ENCODE data around the gene SCD5.

The SCD5 gene

GRCh38 chr4:82630079-82630478 is 168.5 kb downstream of the SCD5 start:
- DNase-seq (ENCODE audit: low spot score): peak; percentile 23

GRCh38 chr4:82629238-82630000 is 169.2 kb downstream of the SCD5 start:
- DNase-seq (ENCODE audit: low spot score): peak; percentile 36

GRCh38 chr4:82626251-82626868 is 172.2 kb downstream of the SCD5 start:
- DNase-seq (ENCODE audit: low spot score): no peak

- DNase-seq (ENCODE audit: low spot score): no peak
These were observed 173.8 kb downstream of the SCD5 start for GRCh38 chr4:82624819-82625218.

GRCh38 chr4:82623121-82623683 is 175.4 kb downstream of the SCD5 start:
- DNase-seq (ENCODE audit: low spot score): no peak

GRCh38 chr4:82621251-82621650 is 177.3 kb downstream of the SCD5 start:
- no peak for DNase-seq (ENCODE audit: low spot score)

GRCh38 chr4:82620126-82620735 is 178.4 kb downstream of the SCD5 start:
- DNase-seq (ENCODE audit: low spot score): no peak

GRCh38 chr4:82618103-82618720 is 180.4 kb downstream of the SCD5 start:
- DNase-seq (ENCODE audit: low spot score): peak; percentile 34

GRCh38 chr4:82614838-82615449 is 183.7 kb downstream of the SCD5 start:
- DNase-seq (ENCODE audit: low spot score): no peak

GRCh38 chr4:82613121-82613520 is 185.5 kb downstream of the SCD5 start:
- DNase-seq (ENCODE audit: low spot score): no peak

GRCh38 chr4:82611982-82612381 is 186.6 kb downstream of the SCD5 start:
- no peak for DNase-seq (ENCODE audit: low spot score)

- DNase-seq (ENCODE audit: low spot score): no peak
These were observed 187.1 kb downstream of the SCD5 start for GRCh38 chr4:82611527-82611926.

GRCh38 chr4:82610041-82610440 is 188.6 kb downstream of the SCD5 start:
- DNase-seq (ENCODE audit: low spot score): no peak

- DNase-seq (ENCODE audit: low spot score): no peak
These were observed 192.0 kb downstream of the SCD5 start for GRCh38 chr4:82606622-82607021.

GRCh38 chr4:82604522-82604921 is 194.1 kb downstream of the SCD5 start:
- no peak for DNase-seq (ENCODE audit: low spot score)

- DNase-seq (ENCODE audit: low spot score): no peak
These were observed 197.2 kb downstream of the SCD5 start for GRCh38 chr4:82601242-82602015.

GRCh38 chr4:82599336-82599735 is 199.3 kb downstream of the SCD5 start:
- no peak for DNase-seq (ENCODE audit: low spot score)

GRCh38 chr4:82594456-82594855 is 204.1 kb downstream of the SCD5 start:
- peak; percentile 63 for DNase-seq (ENCODE audit: low spot score)

- no peak for DNase-seq (ENCODE audit: low spot score)
These were observed 205.2 kb downstream of the SCD5 start for GRCh38 chr4:82593411-82593810.

- no peak for DNase-seq (ENCODE audit: low spot score)
These were observed 206.0 kb downstream of the SCD5 start for GRCh38 chr4:82592639-82593038.

GRCh38 chr4:82591592-82591991 is 207.0 kb downstream of the SCD5 start:
- no peak for DNase-seq (ENCODE audit: low spot score)
